GM19035 (cell line): ENCODE measurements around the gene UCP3.

ENCODE experiments used
- ATAC-seq: cut with Tn5 transposase; IDR thresholded peaks from one replicate; pipeline ENCODE4 v1.9.1; 2021; ENCODE audit not compliant: unreplicated experiment

Gene UCP3

GRCh38 chr11:74018331-74019005 is 9.6 kb upstream of the UCP3 start:
- no peak for ATAC-seq

- ATAC-seq, result no peak
Observed at GRCh38 chr11:74017631-74018030, 8.7 kb upstream of the UCP3 start.

- no peak for ATAC-seq
Observed at GRCh38 chr11:74015919-74016684, 7.2 kb upstream of the UCP3 start.

GRCh38 chr11:74014880-74015279 is 6.0 kb upstream of the UCP3 start:
- ATAC-seq, result no peak

- ATAC-seq, result no peak
Observed at GRCh38 chr11:74013141-74013540, 4.3 kb upstream of the UCP3 start.

- ATAC-seq, result no peak
Observed at GRCh38 chr11:74012074-74012809, 3.4 kb upstream of the UCP3 start.

- ATAC-seq, result peak; percentile 80
Observed at GRCh38 chr11:74011360-74012073, 2.6 kb upstream of the UCP3 start.

- no peak for ATAC-seq
Observed at GRCh38 chr11:74010306-74011300, 1.7 kb upstream of the UCP3 start.

GRCh38 chr11:74009675-74010305 is 905 bp upstream of the UCP3 start:
- ATAC-seq, result no peak

GRCh38 chr11:74009230-74009547 is 304 bp upstream of the UCP3 start:
- no peak for ATAC-seq

GRCh38 chr11:74007691-74008372 is 1.1 kb downstream of the UCP3 start:
- ATAC-seq, result no peak

- ATAC-seq, result no peak
Observed at GRCh38 chr11:74006743-74007304, 2.1 kb downstream of the UCP3 start.

- no peak for ATAC-seq
Observed at GRCh38 chr11:74005721-74006517, 3.0 kb downstream of the UCP3 start.

GRCh38 chr11:74004759-74005615 is 3.9 kb downstream of the UCP3 start:
- ATAC-seq, result no peak

- ATAC-seq, result no peak
Observed at GRCh38 chr11:74004046-74004695, 4.7 kb downstream of the UCP3 start.

GRCh38 chr11:74002832-74003231 is 6.1 kb downstream of the UCP3 start:
- ATAC-seq, result no peak
